ENCODE results near the gene LCK. TPM values are rescaled to one million over a fixed set of nuclear protein-coding genes. Genes with fewer than 3 reads are reported as not detected.
A peak's percentile ranks its signal among the peaks of the same experiment; 100 is the strongest.

The LCK gene
- total RNA-seq, 1 experiment from 2014 or later = 51.0 TPM

DNA sequence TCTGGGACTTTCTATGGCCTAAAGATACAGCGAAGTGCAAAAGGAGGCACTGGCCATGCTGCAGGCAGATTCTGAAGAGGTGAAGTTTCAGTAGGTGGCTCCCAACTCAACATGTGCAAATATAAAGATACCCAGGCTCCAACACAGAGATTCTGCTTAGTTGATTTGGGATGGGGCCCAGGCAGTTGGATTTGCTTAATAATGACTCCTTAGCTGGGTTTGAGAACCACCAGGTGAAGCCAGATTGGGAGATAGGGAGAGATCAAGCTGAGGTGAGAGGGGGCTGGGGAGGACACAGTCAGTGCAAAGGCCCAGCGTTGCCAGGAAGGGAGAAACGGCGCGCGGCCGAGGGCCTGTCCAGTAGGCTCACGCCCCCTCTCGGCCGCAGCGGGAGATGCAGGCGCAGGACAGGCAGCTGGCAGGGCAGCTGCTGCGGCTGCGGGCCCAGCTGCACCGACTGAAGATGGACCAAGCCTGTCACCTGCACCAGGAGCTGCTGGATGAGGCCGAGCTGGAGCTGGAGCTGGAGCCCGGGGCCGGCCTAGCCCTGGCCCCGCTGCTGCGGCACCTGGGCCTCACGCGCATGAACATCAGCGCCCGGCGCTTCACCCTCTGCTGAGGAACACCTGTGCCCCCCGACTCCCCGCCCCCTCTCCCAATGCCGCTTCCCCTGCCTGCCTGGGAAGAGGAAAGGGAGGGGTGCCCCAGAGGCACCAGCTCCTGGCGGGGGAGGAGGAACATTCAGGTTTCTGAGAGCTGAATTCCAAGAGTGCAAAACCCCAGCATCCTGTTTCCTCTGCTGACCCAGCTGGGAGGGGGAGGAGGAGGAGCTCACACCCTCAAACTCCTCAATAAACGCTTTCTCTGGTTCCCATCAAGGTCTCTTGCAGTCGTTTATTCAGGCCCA lies 2.8 kb upstream of the LCK start (continued):
- TF ChIP-seq, protein P1, sequence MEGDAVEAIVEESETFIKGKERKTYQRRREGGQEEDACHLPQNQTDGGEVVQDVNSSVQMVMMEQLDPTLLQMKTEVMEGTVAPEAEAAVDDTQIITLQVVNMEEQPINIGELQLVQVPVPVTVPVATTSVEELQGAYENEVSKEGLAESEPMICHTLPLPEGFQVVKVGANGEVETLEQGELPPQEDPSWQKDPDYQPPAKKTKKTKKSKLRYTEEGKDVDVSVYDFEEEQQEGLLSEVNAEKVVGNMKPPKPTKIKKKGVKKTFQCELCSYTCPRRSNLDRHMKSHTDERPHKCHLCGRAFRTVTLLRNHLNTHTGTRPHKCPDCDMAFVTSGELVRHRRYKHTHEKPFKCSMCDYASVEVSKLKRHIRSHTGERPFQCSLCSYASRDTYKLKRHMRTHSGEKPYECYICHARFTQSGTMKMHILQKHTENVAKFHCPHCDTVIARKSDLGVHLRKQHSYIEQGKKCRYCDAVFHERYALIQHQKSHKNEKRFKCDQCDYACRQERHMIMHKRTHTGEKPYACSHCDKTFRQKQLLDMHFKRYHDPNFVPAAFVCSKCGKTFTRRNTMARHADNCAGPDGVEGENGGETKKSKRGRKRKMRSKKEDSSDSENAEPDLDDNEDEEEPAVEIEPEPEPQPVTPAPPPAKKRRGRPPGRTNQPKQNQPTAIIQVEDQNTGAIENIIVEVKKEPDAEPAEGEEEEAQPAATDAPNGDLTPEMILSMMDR (IDR thresholded peaks at IDR 0.05) = peak; percentile 95
- TF ChIP-seq SP1 (CRISPR knock-in tag; conservative IDR thresholded peaks at IDR 0.05) (peak; percentile 61; the same call in 1 of the 2 replicates), ETV6 (CRISPR knock-in tag; IDR thresholded peaks at IDR 0.05) (peak; percentile 52; the same call in 1 of the 2 replicates), RORB (CRISPR knock-in tag; IDR thresholded peaks at IDR 0.05) (no peak)
- TF ChIP-seq, protein P2, sequence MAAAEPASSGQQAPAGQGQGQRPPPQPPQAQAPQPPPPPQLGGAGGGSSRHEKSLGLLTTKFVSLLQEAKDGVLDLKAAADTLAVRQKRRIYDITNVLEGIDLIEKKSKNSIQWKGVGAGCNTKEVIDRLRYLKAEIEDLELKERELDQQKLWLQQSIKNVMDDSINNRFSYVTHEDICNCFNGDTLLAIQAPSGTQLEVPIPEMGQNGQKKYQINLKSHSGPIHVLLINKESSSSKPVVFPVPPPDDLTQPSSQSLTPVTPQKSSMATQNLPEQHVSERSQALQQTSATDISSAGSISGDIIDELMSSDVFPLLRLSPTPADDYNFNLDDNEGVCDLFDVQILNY (CRISPR knock-in tag; IDR thresholded peaks at IDR 0.05) = 0 out of 2 replicates have a peak, but pooled peaks have one; percentile 49
- TF ChIP-seq, protein P3, sequence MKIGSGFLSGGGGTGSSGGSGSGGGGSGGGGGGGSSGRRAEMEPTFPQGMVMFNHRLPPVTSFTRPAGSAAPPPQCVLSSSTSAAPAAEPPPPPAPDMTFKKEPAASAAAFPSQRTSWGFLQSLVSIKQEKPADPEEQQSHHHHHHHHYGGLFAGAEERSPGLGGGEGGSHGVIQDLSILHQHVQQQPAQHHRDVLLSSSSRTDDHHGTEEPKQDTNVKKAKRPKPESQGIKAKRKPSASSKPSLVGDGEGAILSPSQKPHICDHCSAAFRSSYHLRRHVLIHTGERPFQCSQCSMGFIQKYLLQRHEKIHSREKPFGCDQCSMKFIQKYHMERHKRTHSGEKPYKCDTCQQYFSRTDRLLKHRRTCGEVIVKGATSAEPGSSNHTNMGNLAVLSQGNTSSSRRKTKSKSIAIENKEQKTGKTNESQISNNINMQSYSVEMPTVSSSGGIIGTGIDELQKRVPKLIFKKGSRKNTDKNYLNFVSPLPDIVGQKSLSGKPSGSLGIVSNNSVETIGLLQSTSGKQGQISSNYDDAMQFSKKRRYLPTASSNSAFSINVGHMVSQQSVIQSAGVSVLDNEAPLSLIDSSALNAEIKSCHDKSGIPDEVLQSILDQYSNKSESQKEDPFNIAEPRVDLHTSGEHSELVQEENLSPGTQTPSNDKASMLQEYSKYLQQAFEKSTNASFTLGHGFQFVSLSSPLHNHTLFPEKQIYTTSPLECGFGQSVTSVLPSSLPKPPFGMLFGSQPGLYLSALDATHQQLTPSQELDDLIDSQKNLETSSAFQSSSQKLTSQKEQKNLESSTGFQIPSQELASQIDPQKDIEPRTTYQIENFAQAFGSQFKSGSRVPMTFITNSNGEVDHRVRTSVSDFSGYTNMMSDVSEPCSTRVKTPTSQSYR (CRISPR knock-in tag; IDR thresholded peaks at IDR 0.05) = peak; percentile 43

DNA sequence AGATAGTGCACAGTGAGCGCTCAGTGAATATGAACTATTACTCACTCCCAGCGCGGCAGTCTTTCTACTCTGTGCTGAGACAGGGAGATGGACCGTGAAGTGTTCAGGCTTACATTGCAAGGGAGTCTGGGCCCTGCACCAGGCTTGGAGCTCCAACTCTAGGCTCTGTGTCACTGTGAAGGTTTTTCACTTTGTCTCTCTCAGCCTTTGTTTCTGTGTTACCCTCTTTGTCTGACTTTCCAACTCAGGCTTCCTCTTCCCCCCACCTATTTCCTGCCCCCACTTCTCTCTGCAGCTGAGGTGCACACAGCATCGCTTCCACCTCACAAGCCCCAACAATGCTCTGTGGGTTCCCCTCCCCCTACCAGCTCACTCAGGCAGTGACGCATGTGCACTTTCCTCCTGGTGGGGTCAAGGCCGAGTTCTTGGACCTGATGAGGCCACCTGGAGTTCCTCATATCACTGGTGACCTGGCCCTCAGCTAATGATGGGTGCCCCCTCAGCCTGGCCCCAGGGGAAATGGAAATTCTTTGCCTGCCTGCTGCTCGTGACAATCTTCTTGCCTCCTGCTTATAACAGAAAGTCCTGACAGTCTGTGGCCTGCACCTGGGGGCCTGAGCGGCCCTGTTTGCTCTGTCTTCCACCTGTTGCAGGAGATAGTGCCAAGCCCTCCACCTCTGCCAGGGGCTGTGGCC lies 1.1 kb upstream of the LCK start:
- TF ChIP-seq SMAD3 (CRISPR knock-in tag; IDR thresholded peaks at IDR 0.05; ENCODE audit: borderline replicate concordance) = no peak
- no peak for TF ChIP-seq SOX15 (CRISPR knock-in tag; IDR thresholded peaks at IDR 0.05)
- TF ChIP-seq NFYB (CRISPR knock-in tag; conservative IDR thresholded peaks at IDR 0.05; ENCODE audit: low read depth) = no peak
- TF ChIP-seq, protein P4, sequence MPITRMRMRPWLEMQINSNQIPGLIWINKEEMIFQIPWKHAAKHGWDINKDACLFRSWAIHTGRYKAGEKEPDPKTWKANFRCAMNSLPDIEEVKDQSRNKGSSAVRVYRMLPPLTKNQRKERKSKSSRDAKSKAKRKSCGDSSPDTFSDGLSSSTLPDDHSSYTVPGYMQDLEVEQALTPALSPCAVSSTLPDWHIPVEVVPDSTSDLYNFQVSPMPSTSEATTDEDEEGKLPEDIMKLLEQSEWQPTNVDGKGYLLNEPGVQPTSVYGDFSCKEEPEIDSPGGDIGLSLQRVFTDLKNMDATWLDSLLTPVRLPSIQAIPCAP (CRISPR knock-in tag; IDR thresholded peaks at IDR 0.05) = no peak
- TF ChIP-seq, protein P5, sequence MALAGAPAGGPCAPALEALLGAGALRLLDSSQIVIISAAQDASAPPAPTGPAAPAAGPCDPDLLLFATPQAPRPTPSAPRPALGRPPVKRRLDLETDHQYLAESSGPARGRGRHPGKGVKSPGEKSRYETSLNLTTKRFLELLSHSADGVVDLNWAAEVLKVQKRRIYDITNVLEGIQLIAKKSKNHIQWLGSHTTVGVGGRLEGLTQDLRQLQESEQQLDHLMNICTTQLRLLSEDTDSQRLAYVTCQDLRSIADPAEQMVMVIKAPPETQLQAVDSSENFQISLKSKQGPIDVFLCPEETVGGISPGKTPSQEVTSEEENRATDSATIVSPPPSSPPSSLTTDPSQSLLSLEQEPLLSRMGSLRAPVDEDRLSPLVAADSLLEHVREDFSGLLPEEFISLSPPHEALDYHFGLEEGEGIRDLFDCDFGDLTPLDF (CRISPR knock-in tag; IDR thresholded peaks at IDR 0.05) = no peak
- TF ChIP-seq, protein P6, sequence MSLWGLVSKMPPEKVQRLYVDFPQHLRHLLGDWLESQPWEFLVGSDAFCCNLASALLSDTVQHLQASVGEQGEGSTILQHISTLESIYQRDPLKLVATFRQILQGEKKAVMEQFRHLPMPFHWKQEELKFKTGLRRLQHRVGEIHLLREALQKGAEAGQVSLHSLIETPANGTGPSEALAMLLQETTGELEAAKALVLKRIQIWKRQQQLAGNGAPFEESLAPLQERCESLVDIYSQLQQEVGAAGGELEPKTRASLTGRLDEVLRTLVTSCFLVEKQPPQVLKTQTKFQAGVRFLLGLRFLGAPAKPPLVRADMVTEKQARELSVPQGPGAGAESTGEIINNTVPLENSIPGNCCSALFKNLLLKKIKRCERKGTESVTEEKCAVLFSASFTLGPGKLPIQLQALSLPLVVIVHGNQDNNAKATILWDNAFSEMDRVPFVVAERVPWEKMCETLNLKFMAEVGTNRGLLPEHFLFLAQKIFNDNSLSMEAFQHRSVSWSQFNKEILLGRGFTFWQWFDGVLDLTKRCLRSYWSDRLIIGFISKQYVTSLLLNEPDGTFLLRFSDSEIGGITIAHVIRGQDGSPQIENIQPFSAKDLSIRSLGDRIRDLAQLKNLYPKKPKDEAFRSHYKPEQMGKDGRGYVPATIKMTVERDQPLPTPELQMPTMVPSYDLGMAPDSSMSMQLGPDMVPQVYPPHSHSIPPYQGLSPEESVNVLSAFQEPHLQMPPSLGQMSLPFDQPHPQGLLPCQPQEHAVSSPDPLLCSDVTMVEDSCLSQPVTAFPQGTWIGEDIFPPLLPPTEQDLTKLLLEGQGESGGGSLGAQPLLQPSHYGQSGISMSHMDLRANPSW (CRISPR knock-in tag; conservative IDR thresholded peaks at IDR 0.05; ENCODE audit: low read depth) = no peak
- TF ChIP-seq GABPB1 (CRISPR knock-in tag; IDR thresholded peaks at IDR 0.05) = peak; percentile 48; the same call in 1 of the 2 replicates
- TF ChIP-seq, protein P7, sequence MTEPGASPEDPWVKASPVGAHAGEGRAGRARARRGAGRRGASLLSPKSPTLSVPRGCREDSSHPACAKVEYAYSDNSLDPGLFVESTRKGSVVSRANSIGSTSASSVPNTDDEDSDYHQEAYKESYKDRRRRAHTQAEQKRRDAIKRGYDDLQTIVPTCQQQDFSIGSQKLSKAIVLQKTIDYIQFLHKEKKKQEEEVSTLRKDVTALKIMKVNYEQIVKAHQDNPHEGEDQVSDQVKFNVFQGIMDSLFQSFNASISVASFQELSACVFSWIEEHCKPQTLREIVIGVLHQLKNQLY (CRISPR knock-in tag; IDR thresholded peaks at IDR 0.05) = no peak
- no peaks in the 10 kb centered on the region for H3K36me3 Mint-ChIP-seq
- H3K4me1 Mint-ChIP-seq = peaks cover 40% of the 10 kb centered on the region
- peak overlapping the region; percentile 70 for H3K27ac Mint-ChIP-seq
- no peak for ATAC-seq
- CTCF ChIA-PET = interaction anchor here (0.6 to 6.1 kb wide), 8 partner anchors 9 to 66 kb away, joined by 3 to 75 read pairs (median 14); partner anchors contain the start of genes EIF3I and TMEM234
- peaks cover 4% of the 10 kb centered on the region for H3K27me3 Mint-ChIP-seq (ENCODE audit: low read depth)
- POLR2A ChIA-PET = interaction anchor here (0.5 to 3.2 kb wide), 4 partner anchors 10 to 375 kb away, joined by 3 to 30 read pairs (median 10); no protein-coding TSS in a partner anchor
- H3K4me3 Mint-ChIP-seq = peak overlapping the region; percentile 24; the same call in 1 of the 2 replicates
- no peaks in the 10 kb centered on the region for H3K9me3 Mint-ChIP-seq
- no peak for DNase-seq (ENCODE audit: low spot score)
